Endothelial cell (in vitro differentiated cells): Measurements from ENCODE around the gene THSD7A. TPM values are rescaled to one million over a fixed set of nuclear protein-coding genes. Genes with fewer than 3 reads are reported as not detected.

ENCODE experiments used
- DNase-seq: peaks from one replicate; pipeline ENCODE4 v3.0.0; 2021; ENCODE audit warnings: low spot score
- H3K27ac Mint-ChIP-seq: one replicate; pipeline ENCODE4 v1.8.0; 2021; ENCODE audit warnings: mixed read lengths, inconsistent platforms; ENCODE audit not compliant: unreplicated experiment
- H3K27me3 Mint-ChIP-seq: one replicate; pipeline ENCODE4 v1.8.0; 2021; ENCODE audit warnings: mild to moderate bottlenecking, moderate library complexity, mixed read lengths, inconsistent platforms; ENCODE audit not compliant: unreplicated experiment
- H3K36me3 Mint-ChIP-seq: one replicate; pipeline ENCODE4 v1.8.0; 2021; ENCODE audit warnings: mild to moderate bottlenecking, low read depth, mixed read lengths, inconsistent platforms; ENCODE audit not compliant: unreplicated experiment
- H3K4me1 Mint-ChIP-seq: one replicate; pipeline ENCODE4 v1.8.0; 2021; ENCODE audit warnings: mild to moderate bottlenecking, mixed read lengths, inconsistent platforms; ENCODE audit not compliant: unreplicated experiment
- H3K4me3 Mint-ChIP-seq: one replicate; pipeline ENCODE4 v1.8.0; 2021; ENCODE audit warnings: mild to moderate bottlenecking, mixed read lengths, inconsistent platforms; ENCODE audit not compliant: unreplicated experiment
- H3K9me3 Mint-ChIP-seq: one replicate; pipeline ENCODE4 v1.8.0; 2021; ENCODE audit warnings: mixed read lengths, inconsistent platforms; ENCODE audit not compliant: unreplicated experiment
- total RNA-seq: library from RNA; stranded (reverse); fragmentation: NEBNext Ultra II Directional; extraction: Animal tissue kit (Norgen Biotek cat#: 25700); gene quantifications from one replicate; pipeline ENCODE4 v1.2.1, GENCODE V29; 2021; ENCODE audit not compliant: unreplicated experiment
- TF ChIP-seq, protein P1 (sequence below): fragments of 200-600 bp; sonication (generic); IDR thresholded peaks from one replicate; pipeline ENCODE4 v1.5.0; 2021; ENCODE audit warnings: antibody characterized with exemption; ENCODE audit not compliant: unreplicated experiment

The THSD7A gene
- total RNA-seq, 1 donor from 2014 or later, result 28.7 TPM

DNA sequence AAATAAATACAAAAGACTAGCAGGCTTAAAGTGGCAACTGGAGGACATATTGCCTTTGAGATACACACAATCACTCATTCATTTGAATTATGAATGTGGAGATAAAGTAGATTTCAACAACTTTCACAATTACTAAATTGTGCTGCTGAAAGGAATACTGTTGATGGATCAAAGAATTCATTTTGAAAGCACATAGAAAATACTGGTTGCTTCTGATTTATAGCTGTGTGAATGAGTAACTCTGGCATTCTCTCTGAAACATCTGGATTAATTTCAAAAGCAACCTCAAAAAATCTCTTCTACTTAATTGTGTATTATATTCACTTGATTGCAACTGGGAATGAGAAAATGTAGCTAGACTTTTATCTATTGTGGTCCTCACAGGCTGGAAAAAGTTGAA is 397.6 kb downstream of the THSD7A start:
- Mint-ChIP-seq H3K36me3 (peaks cover 4% of the 10 kb centered on the region), H3K27ac (no peak overlapping the region), H3K4me1 (no peaks in the 10 kb centered on the region), H3K9me3 (no peaks in the 10 kb centered on the region), H3K27me3 (no peaks in the 10 kb centered on the region), H3K4me3 (no peak overlapping the region)
- no peak for DNase-seq
- TF ChIP-seq, protein P1, sequence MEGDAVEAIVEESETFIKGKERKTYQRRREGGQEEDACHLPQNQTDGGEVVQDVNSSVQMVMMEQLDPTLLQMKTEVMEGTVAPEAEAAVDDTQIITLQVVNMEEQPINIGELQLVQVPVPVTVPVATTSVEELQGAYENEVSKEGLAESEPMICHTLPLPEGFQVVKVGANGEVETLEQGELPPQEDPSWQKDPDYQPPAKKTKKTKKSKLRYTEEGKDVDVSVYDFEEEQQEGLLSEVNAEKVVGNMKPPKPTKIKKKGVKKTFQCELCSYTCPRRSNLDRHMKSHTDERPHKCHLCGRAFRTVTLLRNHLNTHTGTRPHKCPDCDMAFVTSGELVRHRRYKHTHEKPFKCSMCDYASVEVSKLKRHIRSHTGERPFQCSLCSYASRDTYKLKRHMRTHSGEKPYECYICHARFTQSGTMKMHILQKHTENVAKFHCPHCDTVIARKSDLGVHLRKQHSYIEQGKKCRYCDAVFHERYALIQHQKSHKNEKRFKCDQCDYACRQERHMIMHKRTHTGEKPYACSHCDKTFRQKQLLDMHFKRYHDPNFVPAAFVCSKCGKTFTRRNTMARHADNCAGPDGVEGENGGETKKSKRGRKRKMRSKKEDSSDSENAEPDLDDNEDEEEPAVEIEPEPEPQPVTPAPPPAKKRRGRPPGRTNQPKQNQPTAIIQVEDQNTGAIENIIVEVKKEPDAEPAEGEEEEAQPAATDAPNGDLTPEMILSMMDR, result no peak

DNA sequence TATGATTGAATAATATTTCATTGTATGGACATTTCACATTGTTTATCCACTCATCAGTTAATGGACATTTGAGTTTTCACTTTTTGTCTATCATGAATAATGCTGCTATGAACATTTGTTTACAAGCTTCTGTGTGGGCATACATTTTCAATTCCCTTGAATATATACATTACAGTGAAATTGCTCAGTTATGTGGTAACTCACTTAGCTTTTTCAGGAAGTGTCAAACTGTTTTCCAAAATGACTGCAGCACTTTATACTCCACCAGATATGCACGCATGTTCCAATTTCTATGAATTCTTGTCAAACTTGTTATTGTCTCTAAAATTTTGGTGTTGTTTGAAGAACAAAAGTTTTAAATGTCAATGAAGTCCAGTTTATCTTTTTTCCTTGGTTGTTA is 401.2 kb downstream of the THSD7A start:
- no peaks in the 10 kb centered on the region for H3K9me3 Mint-ChIP-seq
- H3K4me3 Mint-ChIP-seq, result no peak overlapping the region
- TF ChIP-seq, protein P1, result no peak

DNA sequence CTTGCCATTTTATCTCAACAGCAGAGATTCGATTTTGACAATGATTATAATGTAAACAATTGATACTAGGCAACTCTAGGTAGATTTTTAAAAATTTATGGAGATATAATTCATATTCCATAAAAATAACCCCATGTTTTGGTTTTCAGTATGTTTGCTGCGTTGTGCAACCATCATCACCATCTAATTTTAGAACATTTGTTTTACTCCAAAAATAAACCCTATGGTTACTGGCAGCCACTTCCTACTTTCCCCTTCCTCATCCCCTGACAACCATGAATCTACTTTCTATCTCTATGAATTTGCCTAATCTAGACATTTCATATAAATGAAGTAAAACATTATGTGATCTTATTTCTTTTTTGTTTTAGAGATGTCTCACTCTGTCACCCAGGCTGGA is 401.9 kb downstream of the THSD7A start:
- TF ChIP-seq, protein P1, result no peak
- no peak for DNase-seq
- Mint-ChIP-seq H3K9me3 (no peaks in the 10 kb centered on the region), H3K27ac (no peak overlapping the region), H3K36me3 (peaks cover 1% of the 10 kb centered on the region), H3K27me3 (no peaks in the 10 kb centered on the region), H3K4me1 (no peaks in the 10 kb centered on the region), H3K4me3 (no peak overlapping the region)

More for the DNA sequence above, 401.2 kb downstream of the THSD7A start:
- Mint-ChIP-seq H3K27ac (no peak overlapping the region), H3K4me1 (no peaks in the 10 kb centered on the region), H3K36me3 (peaks cover 4% of the 10 kb centered on the region), H3K27me3 (no peaks in the 10 kb centered on the region)
- DNase-seq, result no peak

DNA sequence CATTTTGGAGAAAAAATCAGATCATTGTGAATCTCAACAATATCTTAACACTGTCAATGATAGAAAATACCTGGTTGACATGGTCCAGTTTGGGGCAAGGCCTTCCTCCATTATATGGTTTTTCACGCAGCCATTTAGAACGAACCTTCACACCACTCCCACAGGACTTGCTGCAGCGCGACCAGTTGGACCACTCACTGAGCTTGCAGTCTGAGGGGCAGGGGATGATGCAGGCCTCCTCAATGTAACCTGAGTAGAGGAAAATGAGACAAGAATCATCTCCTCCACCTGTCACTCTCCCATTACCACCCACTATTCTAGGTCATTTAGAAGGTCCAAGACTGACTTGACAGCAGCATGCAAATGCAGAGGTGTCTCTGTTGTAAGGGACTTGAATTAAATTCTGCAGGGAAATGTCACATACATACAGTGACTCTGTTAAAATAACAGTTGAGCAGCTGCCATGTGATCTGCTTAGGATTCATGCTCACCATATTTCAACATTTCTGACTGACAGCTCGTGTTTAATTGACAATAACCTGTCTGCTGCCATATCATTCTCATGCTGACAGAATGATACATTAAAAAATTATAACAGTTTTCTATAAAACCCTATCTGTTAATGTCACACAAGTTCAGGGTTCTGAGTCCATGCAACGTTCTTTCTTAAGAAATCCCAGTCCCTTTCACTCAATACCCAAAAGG is 403.0 kb downstream of the THSD7A start:
- no peaks in the 10 kb centered on the region for H3K4me1 Mint-ChIP-seq
- peaks cover under 1% of the 10 kb centered on the region for H3K36me3 Mint-ChIP-seq
- H3K27me3 Mint-ChIP-seq, result peaks cover 1% of the 10 kb centered on the region
- H3K9me3 Mint-ChIP-seq, result no peaks in the 10 kb centered on the region
- H3K4me3 Mint-ChIP-seq, result no peak overlapping the region
- H3K27ac Mint-ChIP-seq, result no peak overlapping the region
- no peak for DNase-seq
- TF ChIP-seq, protein P1, result no peak

DNA sequence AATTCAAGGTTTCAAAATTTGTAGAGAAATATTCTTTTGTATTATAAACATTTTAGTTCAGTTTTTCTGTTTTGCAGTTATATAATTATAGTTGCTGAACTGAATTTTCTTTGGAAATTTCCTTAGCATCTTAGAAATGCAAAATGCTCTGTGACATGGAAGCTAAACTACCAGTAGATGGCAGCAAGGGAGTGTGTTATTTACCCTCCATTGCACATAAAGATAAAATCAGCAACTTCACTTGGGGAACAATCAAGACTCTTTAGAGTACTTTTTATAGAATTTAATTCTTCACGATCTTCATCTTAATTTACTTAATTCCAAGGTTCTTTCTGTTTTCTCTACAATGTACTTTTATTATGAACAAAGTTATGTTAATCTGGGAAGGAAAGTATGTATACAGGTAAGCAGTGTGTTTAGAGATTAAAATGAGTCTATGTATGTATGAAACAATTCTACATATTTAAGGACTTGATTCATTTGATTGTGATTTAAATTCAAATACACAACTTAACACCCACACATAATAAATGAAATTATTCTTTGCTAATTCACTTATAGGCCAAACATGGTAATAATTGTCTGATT is 404.2 kb downstream of the THSD7A start:
- H3K4me3 Mint-ChIP-seq, result no peak overlapping the region
- no peak overlapping the region for H3K27ac Mint-ChIP-seq
- H3K4me1 Mint-ChIP-seq, result no peaks in the 10 kb centered on the region
- peaks cover 1% of the 10 kb centered on the region for H3K27me3 Mint-ChIP-seq
- TF ChIP-seq, protein P1, result peak; percentile 46
- H3K9me3 Mint-ChIP-seq, result no peaks in the 10 kb centered on the region
- H3K36me3 Mint-ChIP-seq, result peaks cover 6% of the 10 kb centered on the region
- peak; percentile 9 for DNase-seq
